GM23248 (cell line): ENCODE measurements around the gene RASA3. TPM values are rescaled to one million over a fixed set of nuclear protein-coding genes. Genes with fewer than 3 reads are reported as not detected.

Experiments used
- DNase-seq: peaks from one replicate; pipeline ENCODE4 v3.0.0-alpha.2; 2015
- H2AFZ ChIP-seq: fragments of 200-600 bp; sonication (generic); 2 replicates; pipeline ENCODE4 v1.6.1; 2016; ENCODE audit warnings: antibody characterized with exemption
- H3F3A ChIP-seq: fragments of 200-600 bp; sonication (generic); 2 replicates; pipeline ENCODE4 v1.6.1; 2016; ENCODE audit warnings: mild to moderate bottlenecking, antibody characterized with exemption, mixed run types; ENCODE audit not compliant: insufficient read depth
- H3K27ac ChIP-seq: fragments of 200-600 bp; sonication (generic); 2 replicates; pipeline ENCODE4 v1.5.1; 2016; ENCODE audit warnings: mild to moderate bottlenecking
- H3K27me3 ChIP-seq: fragments of 200-600 bp; sonication (generic); replicated peaks from 2 replicates; pipeline ENCODE4 v1.6.1; 2016; ENCODE audit warnings: mild to moderate bottlenecking; ENCODE audit not compliant: insufficient read depth
- H3K36me3 ChIP-seq: fragments of 200-600 bp; sonication (generic); 2 replicates; pipeline ENCODE4 v1.6.1; 2016; ENCODE audit warnings: low read depth, mild to moderate bottlenecking
- H3K4me1 ChIP-seq: fragments of 200-600 bp; sonication (generic); 2 replicates; pipeline ENCODE4 v1.6.1; 2016; ENCODE audit warnings: mild to moderate bottlenecking; ENCODE audit not compliant: insufficient read depth
- H3K4me2 ChIP-seq: fragments of 200-600 bp; sonication (generic); one replicate; pipeline ENCODE4 v1.6.1; 2016; ENCODE audit warnings: mild to moderate bottlenecking; ENCODE audit not compliant: unreplicated experiment
- H3K4me3 ChIP-seq: fragments of 200-600 bp; sonication (generic); 2 replicates; pipeline ENCODE4 v1.5.1; 2016; ENCODE audit warnings: mild to moderate bottlenecking
- H3K79me2 ChIP-seq: fragments of 200-600 bp; sonication (generic); 2 replicates; pipeline ENCODE4 v1.6.1; 2016; ENCODE audit warnings: mild to moderate bottlenecking; ENCODE audit not compliant: insufficient read depth
- H3K9ac ChIP-seq: fragments of 200-600 bp; sonication (generic); 2 replicates; pipeline ENCODE4 v1.6.1; 2016; ENCODE audit warnings: mild to moderate bottlenecking
- H3K9me2 ChIP-seq: fragments of 200-600 bp; sonication (generic); 2 replicates; pipeline ENCODE4 v1.6.1; 2016; ENCODE audit warnings: mixed run types, mild to moderate bottlenecking, moderate library complexity; ENCODE audit not compliant: insufficient read depth
- H3K9me3 ChIP-seq: fragments of 200-600 bp; sonication (generic); one replicate; pipeline ENCODE4 v1.6.1; 2017; ENCODE audit warnings: low read depth
- H4K20me1 ChIP-seq: fragments of 200-600 bp; sonication (generic); 2 replicates; pipeline ENCODE4 v1.6.0; 2016; ENCODE audit not compliant: insufficient read depth
- EZH2 ChIP-seq: fragments of 200-600 bp; sonication (generic); IDR thresholded peaks from 2 replicates; pipeline ENCODE4 v1.6.1; 2018; ENCODE audit warnings: antibody characterized with exemption, mild to moderate bottlenecking; ENCODE audit not compliant: insufficient read depth, poor library complexity, severe bottlenecking
- EZH2phosphoT487 ChIP-seq: fragments of 200-600 bp; sonication (generic); IDR thresholded peaks from 2 replicates; pipeline ENCODE4 v1.6.1; 2018; ENCODE audit warnings: antibody characterized with exemption, moderate library complexity, mild to moderate bottlenecking, low read depth; ENCODE audit not compliant: insufficient read depth
- WGBS, 2 experiments: methylation state at CpG; one replicate each; pipeline ENCODE4 v1.1.6; 2015 to 2017; ENCODE audit warnings: low lambda C conversion rate in 2 of 2, low coverage in 1 of 2; ENCODE audit errors: missing lambda C conversion rate in 2 of 2; 5-methylcytosine and 5-hydroxymethylcytosine counted together
- in situ Hi-C: fragments of 300-500 bp; cut with MboI; formaldehyde crosslinking; loops from 2 replicates; pipeline ENCODE4 v1.15.0; 2020
- polyA plus RNA-seq: library from polyadenylated mRNA; unstranded; fragments of >200 nt; fragmentation: Nextera tagmentation; extraction: Ambion mirVana; gene quantifications from 2 replicates; pipeline ENCODE4 v1.2.1, GENCODE V29; 2016
- total RNA-seq: library from RNA; depleted of rRNA; stranded (reverse); fragments of >200 nt; shearing (Covaris generic); gene quantifications from 2 replicates; pipeline ENCODE4 v1.2.3, GENCODE V29; 2014

Gene RASA3
- total and polyA plus RNA-seq, 2 experiments from 2014 or later = 34.3 to 36.7 TPM

GRCh38 chr13:113977976-113978375, 154.4 kb downstream of the RASA3 start:
- DNase-seq = no peak
- Histone ChIP-seq H3F3A (peaks cover 7% of the 10 kb centered on the region; the same call in 1 of the 2 replicates), H3K4me1 (peaks cover 10% of the 10 kb centered on the region), H3K9me2 (no peaks in the 10 kb centered on the region), H3K9me3 (no peaks in the 10 kb centered on the region), H2AFZ (no peak overlapping the region), H3K4me3 (no peak overlapping the region), H3K79me2 (no peaks in the 10 kb centered on the region), H4K20me1 (no peaks in the 10 kb centered on the region), H3K27ac (no peak overlapping the region), H3K27me3 (no peaks in the 10 kb centered on the region), H3K9ac (no peak overlapping the region), H3K36me3 (peaks cover 9% of the 10 kb centered on the region; the same call in 1 of the 2 replicates), H3K4me2 (no peak overlapping the region)
- no peak for TF ChIP-seq EZH2
- TF ChIP-seq EZH2phosphoT487 = no peak
- in situ Hi-C loops = no loop called here
- WGBS, 2 experiments = 83% methylated on average over 13 of the region's 13 CpGs

- no peaks in the 10 kb centered on the region for H3K27me3 ChIP-seq
- peaks cover 10% of the 10 kb centered on the region for H3K4me1 ChIP-seq
- H3K36me3 ChIP-seq = peaks cover 9% of the 10 kb centered on the region; the same call in 1 of the 2 replicates
- H3K4me3 ChIP-seq = no peak overlapping the region
- in situ Hi-C loops = no loop called here
- DNase-seq = peak; percentile 85
- peak overlapping the region; percentile 23 for H3K4me2 ChIP-seq
- 82 to 83% methylated on average over 21 of the region's 21 CpGs for WGBS, 2 experiments
- H3K9me3 ChIP-seq = no peaks in the 10 kb centered on the region
- no peaks in the 10 kb centered on the region for H3K9me2 ChIP-seq
- peaks cover 7% of the 10 kb centered on the region; the same call in 1 of the 2 replicates for H3F3A ChIP-seq
- H2AFZ ChIP-seq = no peak overlapping the region
- H3K27ac ChIP-seq = peak overlapping the region; percentile 47; the same call in 1 of the 2 replicates
- TF ChIP-seq EZH2 = no peak
- TF ChIP-seq EZH2phosphoT487 = no peak
- H3K79me2 ChIP-seq = no peaks in the 10 kb centered on the region
- H4K20me1 ChIP-seq = no peaks in the 10 kb centered on the region
- peak overlapping the region; percentile 55 for H3K9ac ChIP-seq
These were observed 155.4 kb downstream of the RASA3 start for GRCh38 chr13:113976711-113977684.

- Histone ChIP-seq H3K79me2 (no peaks in the 10 kb centered on the region), H4K20me1 (no peaks in the 10 kb centered on the region), H3K36me3 (peaks cover 7% of the 10 kb centered on the region; the same call in 1 of the 2 replicates), H3K9me3 (no peaks in the 10 kb centered on the region), H3K4me1 (peaks cover 17% of the 10 kb centered on the region), H3K9me2 (no peaks in the 10 kb centered on the region), H3F3A (peaks cover 7% of the 10 kb centered on the region; the same call in 1 of the 2 replicates), H3K27me3 (no peaks in the 10 kb centered on the region), H3K4me3 (no peak overlapping the region), H3K27ac (no peak overlapping the region), H2AFZ (no peak overlapping the region), H3K4me2 (no peak overlapping the region), H3K9ac (no peak overlapping the region)
- in situ Hi-C loops = no loop called here
- TF ChIP-seq EZH2phosphoT487 (no peak), EZH2 (no peak)
- WGBS, 2 experiments = 92 to 94% methylated on average over 11 to 15 of the region's 15 CpGs
- DNase-seq = no peak
These were observed 157.0 kb downstream of the RASA3 start for GRCh38 chr13:113975416-113975815.

- H3K9me2 ChIP-seq = no peaks in the 10 kb centered on the region
- H4K20me1 ChIP-seq = no peaks in the 10 kb centered on the region
- in situ Hi-C loops = no loop called here
- H3K4me1 ChIP-seq = peaks cover 17% of the 10 kb centered on the region
- H3K79me2 ChIP-seq = no peaks in the 10 kb centered on the region
- no peaks in the 10 kb centered on the region for H3K9me3 ChIP-seq
- no peak overlapping the region for H3K9ac ChIP-seq
- no peaks in the 10 kb centered on the region for H3K27me3 ChIP-seq
- 89 to 93% methylated on average over 25 to 45 of the region's 56 CpGs for whole genome bisulfite sequencing, 2 experiments
- H3K36me3 ChIP-seq = peaks cover 5% of the 10 kb centered on the region; the same call in 1 of the 2 replicates
- no peak overlapping the region for H3K27ac ChIP-seq
- no peak overlapping the region for H3K4me3 ChIP-seq
- no peak for DNase-seq
- TF ChIP-seq EZH2phosphoT487 (no peak), EZH2 (no peak)
- H3K4me2 ChIP-seq = no peak overlapping the region
- H2AFZ ChIP-seq = no peak overlapping the region
- peaks cover 7% of the 10 kb centered on the region; the same call in 1 of the 2 replicates for H3F3A ChIP-seq
These were observed 157.8 kb downstream of the RASA3 start for GRCh38 chr13:113974304-113975281.
